Measurements from ENCODE around the gene COP1. TPM values are rescaled to one million over a fixed set of nuclear protein-coding genes. Genes with fewer than 3 reads are reported as not detected.
"Not testable (repeated sequence)": the region's sequence is repeated elsewhere in the genome, so short reads cannot be mapped to it uniquely, and the experiment has no call there.

The COP1 gene
- total RNA-seq, 4 donors from 2014 or later, result 53.4 to 85.5 (median 68.4) TPM

DNA sequence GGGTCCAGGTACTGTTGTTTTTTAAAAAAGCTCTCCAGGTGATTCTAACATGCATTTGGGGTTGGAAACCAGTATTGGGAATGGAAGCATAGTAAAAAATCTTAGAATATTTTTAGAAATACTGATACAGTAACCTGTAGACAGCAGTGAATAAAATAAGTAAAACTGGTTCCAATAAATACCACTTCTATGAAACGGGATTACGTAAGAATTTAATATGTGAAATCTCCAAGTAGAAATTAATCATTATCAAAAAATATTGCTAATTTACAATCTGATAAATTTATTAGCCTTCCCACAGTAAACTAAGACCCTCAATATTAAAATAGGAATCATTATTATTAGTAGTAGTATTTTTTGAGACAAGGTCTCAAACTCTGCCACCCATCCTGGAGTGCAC, 177.5 kb downstream of the COP1 start:
- Histone ChIP-seq H3K27me3 (no peaks in the 10 kb centered on the region), H3K9me3 (no peaks in the 10 kb centered on the region), H3K36me3 (no peaks in the 10 kb centered on the region), H3K27ac (no peak overlapping the region), H3K4me1 (no peaks in the 10 kb centered on the region), H3K4me3 (no peak overlapping the region)
- DNase-seq, result no peak
- intact Hi-C loops (cut with DNase I; ENCODE audit: low total_unique reads), result no loop called here
- TF ChIP-seq POLR2A (IDR thresholded peaks at IDR 0.05), result no peak
- TF ChIP-seq, protein P1, sequence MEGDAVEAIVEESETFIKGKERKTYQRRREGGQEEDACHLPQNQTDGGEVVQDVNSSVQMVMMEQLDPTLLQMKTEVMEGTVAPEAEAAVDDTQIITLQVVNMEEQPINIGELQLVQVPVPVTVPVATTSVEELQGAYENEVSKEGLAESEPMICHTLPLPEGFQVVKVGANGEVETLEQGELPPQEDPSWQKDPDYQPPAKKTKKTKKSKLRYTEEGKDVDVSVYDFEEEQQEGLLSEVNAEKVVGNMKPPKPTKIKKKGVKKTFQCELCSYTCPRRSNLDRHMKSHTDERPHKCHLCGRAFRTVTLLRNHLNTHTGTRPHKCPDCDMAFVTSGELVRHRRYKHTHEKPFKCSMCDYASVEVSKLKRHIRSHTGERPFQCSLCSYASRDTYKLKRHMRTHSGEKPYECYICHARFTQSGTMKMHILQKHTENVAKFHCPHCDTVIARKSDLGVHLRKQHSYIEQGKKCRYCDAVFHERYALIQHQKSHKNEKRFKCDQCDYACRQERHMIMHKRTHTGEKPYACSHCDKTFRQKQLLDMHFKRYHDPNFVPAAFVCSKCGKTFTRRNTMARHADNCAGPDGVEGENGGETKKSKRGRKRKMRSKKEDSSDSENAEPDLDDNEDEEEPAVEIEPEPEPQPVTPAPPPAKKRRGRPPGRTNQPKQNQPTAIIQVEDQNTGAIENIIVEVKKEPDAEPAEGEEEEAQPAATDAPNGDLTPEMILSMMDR (IDR thresholded peaks at IDR 0.05), result no peak

DNA sequence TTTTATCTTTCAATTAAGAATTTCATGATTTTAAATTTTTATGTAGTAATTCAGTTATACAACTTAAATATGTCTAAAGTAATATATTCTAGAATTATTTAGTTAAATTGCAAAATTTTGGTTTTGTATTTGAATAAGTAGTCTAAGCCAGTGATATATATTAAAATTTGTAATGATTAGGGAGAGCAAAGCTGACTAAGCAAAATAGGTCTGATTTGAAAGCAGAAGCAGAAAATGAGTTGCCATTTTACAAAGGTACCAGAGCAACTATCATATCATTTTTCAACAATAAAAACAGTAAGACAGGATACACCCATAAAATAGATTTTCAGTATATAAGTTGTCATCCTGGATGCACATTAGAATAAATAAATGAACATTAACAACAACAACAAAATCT, 177.9 kb downstream of the COP1 start:
- no peak overlapping the region for H3K27ac ChIP-seq
- no peaks in the 10 kb centered on the region for H3K9me3 ChIP-seq
- H3K36me3 ChIP-seq, result no peaks in the 10 kb centered on the region
- no peaks in the 10 kb centered on the region for H3K4me1 ChIP-seq
- TF ChIP-seq, protein P1 (IDR thresholded peaks at IDR 0.05), result no peak
- no peak for TF ChIP-seq POLR2A (IDR thresholded peaks at IDR 0.05)
- no peak for DNase-seq
- intact Hi-C loops (cut with DNase I; ENCODE audit: low total_unique reads), result no loop called here
- H3K27me3 ChIP-seq, result no peaks in the 10 kb centered on the region
- H3K4me3 ChIP-seq, result no peak overlapping the region

DNA sequence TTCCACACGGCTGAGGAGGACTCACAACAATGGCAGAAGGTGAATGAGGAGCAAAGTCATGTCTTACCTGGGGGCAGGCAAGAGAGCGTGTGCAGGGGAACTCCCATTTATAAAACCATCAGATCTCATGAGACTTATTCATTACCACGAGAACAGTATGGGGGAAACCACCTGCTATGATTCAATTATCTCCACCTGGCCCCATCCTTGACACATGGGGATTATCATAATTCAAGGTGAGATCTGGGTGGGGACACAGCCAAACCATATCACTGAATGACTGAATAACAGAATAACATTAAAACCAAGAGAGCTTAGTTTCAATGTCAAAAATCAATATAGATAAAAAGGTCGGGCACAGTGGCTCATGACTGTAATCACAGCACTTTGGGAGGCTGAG, 179.2 kb downstream of the COP1 start:
- H3K27me3 ChIP-seq; H3K9me3 ChIP-seq; H3K4me1 ChIP-seq; H3K36me3 ChIP-seq; DNase-seq; intact Hi-C loops (cut with DNase I; ENCODE audit: low total_unique reads); H3K4me3 ChIP-seq; H3K27ac ChIP-seq: not testable (repeated sequence)

DNA sequence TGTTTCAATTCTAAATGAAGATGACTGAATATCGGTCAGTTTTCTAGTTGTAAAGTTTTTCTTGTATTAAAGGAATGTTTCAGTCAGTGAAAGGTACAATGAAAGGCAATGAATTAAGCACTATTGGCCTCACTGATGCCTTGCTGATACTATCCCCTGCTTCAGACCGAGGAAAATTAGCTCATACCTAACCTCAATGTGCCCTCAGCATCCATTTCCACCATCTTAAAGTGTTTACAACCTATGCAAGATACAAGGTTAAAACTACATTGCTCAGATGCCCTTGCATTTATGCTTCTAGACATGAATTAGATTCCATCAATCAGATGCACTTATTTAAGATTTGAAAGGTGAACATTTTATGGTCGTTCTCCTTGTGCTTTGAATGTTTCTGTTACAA, 184.5 kb downstream of the COP1 start:
- Histone ChIP-seq H3K4me3 (no peak overlapping the region), H3K36me3 (no peaks in the 10 kb centered on the region), H3K27me3 (no peaks in the 10 kb centered on the region), H3K27ac (no peak overlapping the region), H3K4me1 (no peaks in the 10 kb centered on the region), H3K9me3 (no peaks in the 10 kb centered on the region)
- no peak for DNase-seq
- TF ChIP-seq, protein P1 (IDR thresholded peaks at IDR 0.05), result no peak
- TF ChIP-seq POLR2A (IDR thresholded peaks at IDR 0.05), result no peak
- intact Hi-C loops (cut with DNase I; ENCODE audit: low total_unique reads), result no loop called here

DNA sequence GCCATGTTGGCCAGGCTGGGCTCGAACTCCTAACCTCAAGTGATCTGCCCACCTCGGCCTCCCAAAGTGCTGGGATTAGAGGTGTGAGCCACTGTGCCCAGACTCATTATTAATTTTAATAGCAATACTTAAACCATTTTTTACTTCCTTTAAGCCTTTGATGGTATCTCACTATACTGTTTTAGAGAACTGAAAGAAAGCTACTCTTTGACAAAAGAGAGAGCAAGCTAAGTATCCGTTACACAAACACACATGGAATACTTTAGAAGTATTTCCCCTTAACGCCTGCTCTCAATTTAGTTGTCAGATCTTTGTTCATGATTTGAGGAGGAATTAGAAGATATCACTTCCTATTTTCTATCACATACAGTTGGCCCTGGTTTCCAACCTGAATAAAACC, 189.4 kb downstream of the COP1 start:
- H3K4me3 ChIP-seq, result no peak overlapping the region
- peaks cover 0 to 3% of the 10 kb centered on the region in 2 donors for H3K36me3 ChIP-seq
- DNase-seq, result no peak
- TF ChIP-seq, protein P1 (IDR thresholded peaks at IDR 0.05), result no peak
- TF ChIP-seq POLR2A (IDR thresholded peaks at IDR 0.05), result no peak
- H3K4me1 ChIP-seq, result no peaks in the 10 kb centered on the region
- H3K27me3 ChIP-seq, result no peaks in the 10 kb centered on the region
- H3K9me3 ChIP-seq, result no peaks in the 10 kb centered on the region
- no peak overlapping the region for H3K27ac ChIP-seq
- intact Hi-C loops (cut with DNase I; ENCODE audit: low total_unique reads), result no loop called here

DNA sequence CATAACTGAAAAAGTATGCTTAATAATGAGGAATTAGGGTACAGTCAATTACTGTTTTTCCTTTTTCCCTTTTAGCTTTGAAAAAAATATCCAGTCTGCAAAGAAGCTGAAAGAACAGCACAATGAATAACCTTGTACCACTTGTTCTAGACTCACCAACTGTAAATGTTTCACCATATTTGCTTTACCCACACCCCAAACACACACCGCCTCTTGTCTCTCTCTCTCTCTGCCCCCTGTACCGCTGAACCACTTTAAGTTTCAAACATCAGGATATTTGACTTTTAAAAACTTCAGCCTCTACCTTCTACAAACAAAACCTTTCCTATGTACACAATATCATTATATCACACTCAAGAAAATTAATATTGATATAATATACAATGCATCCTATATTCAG, 197.1 kb downstream of the COP1 start:
- intact Hi-C loops (cut with DNase I; ENCODE audit: low total_unique reads), result no loop called here
- H3K4me3 ChIP-seq, result no peak overlapping the region
- peaks cover 0 to 3% of the 10 kb centered on the region in 2 donors for H3K36me3 ChIP-seq
- H3K27me3 ChIP-seq, result no peaks in the 10 kb centered on the region
- H3K9me3 ChIP-seq, result no peaks in the 10 kb centered on the region
- H3K27ac ChIP-seq, result no peak overlapping the region
- TF ChIP-seq POLR2A (IDR thresholded peaks at IDR 0.05), result no peak
- TF ChIP-seq, protein P1 (IDR thresholded peaks at IDR 0.05), result no peak
- no peaks in the 10 kb centered on the region for H3K4me1 ChIP-seq
- no peak for DNase-seq

DNA sequence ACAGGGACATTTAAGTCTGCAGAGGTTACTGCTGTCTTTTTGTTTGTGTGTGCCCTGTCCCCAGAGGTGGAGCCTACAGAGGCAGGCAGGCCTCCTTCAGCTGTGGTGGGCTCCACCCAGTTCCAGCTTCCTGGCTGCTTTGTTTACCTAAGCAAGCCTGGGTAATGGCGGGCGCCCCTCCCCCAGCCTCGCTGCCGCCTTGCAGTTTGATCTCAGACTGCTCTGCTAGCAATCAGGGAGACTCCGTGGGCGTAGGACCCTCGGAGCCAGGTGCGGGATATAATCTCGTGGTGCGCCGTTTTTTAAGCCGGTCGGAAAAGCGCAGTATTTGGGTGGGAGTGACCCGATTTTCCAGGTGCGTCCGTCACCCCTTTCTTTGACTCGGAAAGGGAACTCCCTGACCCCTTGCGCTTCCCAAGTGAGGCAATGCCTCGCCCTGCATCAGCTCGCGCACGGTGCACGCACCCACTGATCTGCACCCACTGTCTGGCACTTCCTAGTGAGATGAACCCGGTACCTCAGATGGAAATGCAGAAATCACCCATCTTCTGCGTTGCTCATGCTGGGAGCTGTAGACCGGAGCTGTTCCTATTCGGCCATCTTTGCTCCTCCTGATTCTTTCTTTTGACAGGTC, 199.2 kb downstream of the COP1 start:
- DNase-seq; intact Hi-C loops (cut with DNase I; ENCODE audit: low total_unique reads): not testable (repeated sequence)

DNA sequence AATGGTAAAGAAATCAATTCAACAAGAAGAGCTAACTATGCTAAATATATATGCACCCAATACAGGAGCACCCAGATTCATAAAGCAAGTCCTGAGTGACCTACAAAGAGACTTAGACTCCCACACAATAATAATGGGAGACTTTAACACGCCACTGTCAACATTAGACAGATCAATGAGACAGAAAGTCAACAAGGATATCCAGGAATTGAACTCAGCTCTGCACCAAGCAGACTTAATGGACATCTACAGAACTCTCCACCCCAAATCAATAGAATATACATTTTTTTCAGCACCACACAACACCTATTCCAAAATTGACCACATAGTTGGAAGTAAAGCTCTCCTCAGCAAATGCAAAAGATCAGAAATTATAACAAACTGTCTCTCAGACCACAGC, 212.4 kb downstream of the COP1 start:
- H3K4me1 ChIP-seq; intact Hi-C loops (cut with DNase I; ENCODE audit: low total_unique reads); H3K27ac ChIP-seq; H3K36me3 ChIP-seq; H3K9me3 ChIP-seq; H3K4me3 ChIP-seq; H3K27me3 ChIP-seq; DNase-seq: not testable (repeated sequence)

More for the DNA sequence above, 199.2 kb downstream of the COP1 start:
- not testable (repeated sequence) for H3K4me3 ChIP-seq, H3K36me3 ChIP-seq, H3K9me3 ChIP-seq, H3K27me3 ChIP-seq, H3K27ac ChIP-seq, H3K4me1 ChIP-seq

Data from uterus (tissue), 4 donors.